GM11168 (cell line): ENCODE measurements around the gene TTLL9.

Experiments
- in situ Hi-C: fragments of 300-500 bp; cut with MboI; formaldehyde crosslinking; loops from one replicate; pipeline ENCODE4 v1.12.0; 2022; ENCODE audit warnings: low sequenced_read_pairs; ENCODE audit not compliant: unreplicated experiment

The TTLL9 gene

GRCh38 chr20:31835977-31836852 is 34.2 kb upstream of the TTLL9 start:
- in situ Hi-C loops: no loop called here

GRCh38 chr20:31836853-31837608 is 33.4 kb upstream of the TTLL9 start:
- in situ Hi-C loops: no loop called here

- in situ Hi-C loops: no loop called here
Observed at GRCh38 chr20:31837896-31838397, 32.5 kb upstream of the TTLL9 start.

- in situ Hi-C loops: no loop called here
Observed at GRCh38 chr20:31838646-31839292, 31.7 kb upstream of the TTLL9 start.

- in situ Hi-C loops: no loop called here
Observed at GRCh38 chr20:31839782-31840487, 30.5 kb upstream of the TTLL9 start.

GRCh38 chr20:31840906-31841816 is 29.3 kb upstream of the TTLL9 start:
- in situ Hi-C loops: no loop called here

GRCh38 chr20:31841928-31842327 is 28.5 kb upstream of the TTLL9 start:
- in situ Hi-C loops: no loop called here

GRCh38 chr20:31842471-31843157 is 27.8 kb upstream of the TTLL9 start:
- in situ Hi-C loops: no loop called here

GRCh38 chr20:31843288-31843687 is 27.1 kb upstream of the TTLL9 start:
- in situ Hi-C loops: no loop called here

GRCh38 chr20:31843881-31844280 is 26.6 kb upstream of the TTLL9 start:
- in situ Hi-C loops: no loop called here

GRCh38 chr20:31844737-31845299 is 25.6 kb upstream of the TTLL9 start:
- in situ Hi-C loops: no loop called here

- in situ Hi-C loops: no loop called here
Observed at GRCh38 chr20:31845300-31845863, 25.1 kb upstream of the TTLL9 start, which contains the start of gene FOXS1. FOXS1 (minus strand) TSS chr20:31845604; CDS start chr20:31845542, 62 bp downstream.

- in situ Hi-C loops: no loop called here
Observed at GRCh38 chr20:31846793-31847138, 23.7 kb upstream of the TTLL9 start.

- in situ Hi-C loops: no loop called here
Observed at GRCh38 chr20:31848088-31848999, 22.1 kb upstream of the TTLL9 start.

- in situ Hi-C loops: no loop called here
Observed at GRCh38 chr20:31849306-31849930, 21.0 kb upstream of the TTLL9 start.

- in situ Hi-C loops: loop anchor here (10.0 kb wide), 1 partner anchor 103 kb away; the partner anchor contains the start of gene PDRG1
Observed at GRCh38 chr20:31851240-31851955, 19.0 kb upstream of the TTLL9 start.
